ENCODE results near the gene N4BP3. TPM values are rescaled to one million over a fixed set of nuclear protein-coding genes. Genes with fewer than 3 reads are reported as not detected.
A peak's percentile ranks its signal among the peaks of the same experiment; 100 is the strongest.

The N4BP3 gene
- total and polyA plus RNA-seq, 2 of the 4 experiments (the other 2 are of a cell fraction), result 0.14 to 0.18 TPM

DNA sequence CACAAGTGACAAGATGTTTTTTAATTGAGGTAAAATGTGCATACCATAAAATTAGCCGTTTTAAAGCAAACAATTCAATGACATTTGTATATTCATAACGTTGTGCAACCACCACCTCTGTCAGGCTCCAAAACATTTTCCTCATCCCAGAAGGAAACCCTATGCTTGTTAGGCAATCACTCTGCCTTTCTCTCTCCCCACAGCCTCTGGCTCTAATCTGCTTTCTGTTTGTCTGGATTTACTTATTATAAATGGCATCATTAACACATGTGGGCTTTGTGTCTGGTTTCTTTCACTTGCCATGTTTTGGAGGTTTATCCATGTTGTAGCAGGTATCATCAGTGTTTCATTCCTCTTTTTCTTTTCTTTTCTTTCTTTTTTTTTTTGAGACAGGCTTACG, 1.4 kb upstream of the N4BP3 start:
- ATAC-seq (ENCODE audit: low read depth), result peak; percentile 46; the same call in 1 of the 2 replicates
- H2BK20ac ChIP-seq (ENCODE audit: low read depth, low read length), result no peak overlapping the region
- H2BK5ac ChIP-seq (ENCODE audit: low read depth, low read length, poor library complexity, severe bottlenecking), result no peak overlapping the region
- H2BK15ac ChIP-seq (ENCODE audit: low read depth, low read length), result no peak overlapping the region
- H3K9ac ChIP-seq (ENCODE audit: low read depth, low read length), result no peak overlapping the region
- no peaks in the 10 kb centered on the region for H3K9me1 ChIP-seq (ENCODE audit: insufficient read depth, low read length)
- H3K23ac ChIP-seq (ENCODE audit: low read depth, low read length), result no peak overlapping the region
- no peaks in the 10 kb centered on the region for H4K20me1 ChIP-seq (ENCODE audit: insufficient read depth, low read length)
- DNase-seq, result peak; percentile 25
- ChIA-PET CTCF (no interaction called here), POLR2A (ENCODE audit: unreplicated experiment) (no interaction called here)
- no peak overlapping the region for H2AK9ac ChIP-seq (replicated peaks; ENCODE audit: low read depth, low read length, poor library complexity)
- H3K9me3 ChIP-seq (ENCODE audit: control insufficient read depth, insufficient read depth, low read length), result no peaks in the 10 kb centered on the region
- H2AFZ ChIP-seq (replicated peaks; ENCODE audit: low read length, poor library complexity), result no peak overlapping the region
- BruUV-seq (replicated peaks), result no TSS peak
- no CpG with 5 or more reads among the region's 3 CpGs for WGBS, 2 experiments (ENCODE audit: extremely low coverage in 2 of 2, insufficient read length in 1 of 2)
- H3K27me3 ChIP-seq (ENCODE audit: control insufficient read depth, insufficient read depth, low read length), result peaks cover 53% of the 10 kb centered on the region
- dilution Hi-C loops (cut with HindIII; ENCODE audit: low sequenced_read_pairs, unreplicated experiment), result no loop called here
- TF ChIP-seq CEBPB (IDR thresholded peaks at IDR 0.05; ENCODE audit: low read depth, low read length) (peak; percentile 59; the same call in 1 of the 2 replicates), MXI1 (IDR thresholded peaks at IDR 0.05; ENCODE audit: borderline replicate concordance, low read depth, low read length) (no peak)
- H4K5ac ChIP-seq (ENCODE audit: low read depth, low read length), result no peak overlapping the region
- no peak overlapping the region for H2BK120ac ChIP-seq (ENCODE audit: low read depth, low read length)
- H3K14ac ChIP-seq (replicated peaks; ENCODE audit: low read depth, low read length), result no peak overlapping the region
- H3K27ac ChIP-seq (ENCODE audit: insufficient read depth, low read length), result no peak overlapping the region
- intact Hi-C loops (cut with micrococcal nuclease), result no loop called here
- in situ Hi-C loops (cut with MboI; ENCODE audit: low sequenced_read_pairs), result no loop called here
- H3K4ac ChIP-seq (ENCODE audit: low read depth, low read length), result no peak overlapping the region
- H4K91ac ChIP-seq (ENCODE audit: insufficient read depth, low read depth, low read length), result no peak overlapping the region
- no peak overlapping the region for H2AK5ac ChIP-seq (ENCODE audit: low read depth, low read length)
- H3K4me2 ChIP-seq (ENCODE audit: low read depth, low read length), result no peak overlapping the region
- H3K56ac ChIP-seq (ENCODE audit: extremely low read depth, insufficient read depth, low read length), result no peak overlapping the region
- H3K36me3 ChIP-seq (ENCODE audit: control insufficient read depth, insufficient read depth, low read length), result no peaks in the 10 kb centered on the region
- no peak overlapping the region for H3K18ac ChIP-seq (ENCODE audit: low read depth, low read length)
- no peaks in the 10 kb centered on the region for H3K79me1 ChIP-seq (ENCODE audit: low read depth in 1 of 2, low read length in 2 of 2)
- H3K4me1 ChIP-seq (ENCODE audit: control insufficient read depth, insufficient read depth, low read length), result no peaks in the 10 kb centered on the region; the same call in 1 of the 2 replicates
- no peak overlapping the region for H4K8ac ChIP-seq (ENCODE audit: low read depth in 2 of 2, low read length in 2 of 2)
- no peak overlapping the region for H3K4me3 ChIP-seq (ENCODE audit: insufficient read depth, low read depth, low read length)

Measured in IMR-90 (cell line).